ENCODE results near the gene MYO7A. TPM values are rescaled to one million over a fixed set of nuclear protein-coding genes. Genes with fewer than 3 reads are reported as not detected.

MYO7A gene
- total RNA-seq, 1 donor from 2014 or later: 0.18 TPM

- DNase-seq (ENCODE audit: extremely low read depth, low read depth, low spot score): no peak
Measured at GRCh38 chr11:77144196-77144856, 16.3 kb downstream of the MYO7A start.

GRCh38 chr11:77144857-77145428 is 16.9 kb downstream of the MYO7A start:
- DNase-seq (ENCODE audit: extremely low read depth, low read depth, low spot score): no peak

- DNase-seq (ENCODE audit: extremely low read depth, low read depth, low spot score): no peak
Measured at GRCh38 chr11:77146261-77147035, 18.4 kb downstream of the MYO7A start.

GRCh38 chr11:77147036-77147315 is 18.9 kb downstream of the MYO7A start:
- no peak for DNase-seq (ENCODE audit: extremely low read depth, low read depth, low spot score)

GRCh38 chr11:77147668-77148321 is 19.7 kb downstream of the MYO7A start:
- DNase-seq (ENCODE audit: extremely low read depth, low read depth, low spot score): no peak

GRCh38 chr11:77148963-77149715 is 21.1 kb downstream of the MYO7A start:
- no peak for DNase-seq (ENCODE audit: extremely low read depth, low read depth, low spot score)

- DNase-seq (ENCODE audit: extremely low read depth, low read depth, low spot score): no peak
Measured at GRCh38 chr11:77149716-77150392, 21.8 kb downstream of the MYO7A start.

- DNase-seq (ENCODE audit: extremely low read depth, low read depth, low spot score): no peak
Measured at GRCh38 chr11:77150836-77151235, 22.8 kb downstream of the MYO7A start.

- no peak for DNase-seq (ENCODE audit: extremely low read depth, low read depth, low spot score)
Measured at GRCh38 chr11:77151804-77152509, 23.9 kb downstream of the MYO7A start.

- DNase-seq (ENCODE audit: extremely low read depth, low read depth, low spot score): no peak
Measured at GRCh38 chr11:77152846-77153245, 24.8 kb downstream of the MYO7A start.

GRCh38 chr11:77153276-77154185 is 25.5 kb downstream of the MYO7A start:
- no peak for DNase-seq (ENCODE audit: extremely low read depth, low read depth, low spot score)

- no peak for DNase-seq (ENCODE audit: extremely low read depth, low read depth, low spot score)
Measured at GRCh38 chr11:77154381-77155081, 26.5 kb downstream of the MYO7A start.

GRCh38 chr11:77155082-77155475 is 27.0 kb downstream of the MYO7A start:
- no peak for DNase-seq (ENCODE audit: extremely low read depth, low read depth, low spot score)

- no peak for DNase-seq (ENCODE audit: extremely low read depth, low read depth, low spot score)
Measured at GRCh38 chr11:77155556-77156130, 27.6 kb downstream of the MYO7A start.

GRCh38 chr11:77156396-77157195 is 28.6 kb downstream of the MYO7A start:
- DNase-seq (ENCODE audit: extremely low read depth, low read depth, low spot score): no peak

- DNase-seq (ENCODE audit: extremely low read depth, low read depth, low spot score): no peak
Measured at GRCh38 chr11:77158041-77158695, 30.1 kb downstream of the MYO7A start.

All from glomerular endothelial cell (primary cell).